Hepatocyte (in vitro differentiated cells): ENCODE measurements around the gene DPH2. TPM values are rescaled to one million over a fixed set of nuclear protein-coding genes. Genes with fewer than 3 reads are reported as not detected.
A peak's percentile ranks its signal among the peaks of the same experiment; 100 is the strongest.

Experiments
- DNase-seq: peaks from one replicate; pipeline ENCODE4 v3.0.0-alpha.2; 2016; ENCODE audit warnings: low spot score
- H2AFZ ChIP-seq: fragments of 200-600 bp; sonication (generic); 2 replicates; pipeline ENCODE4 v1.6.0; 2016; ENCODE audit warnings: antibody characterized with exemption, mild to moderate bottlenecking
- H3K27ac ChIP-seq: fragments of 200-600 bp; sonication (generic); 2 replicates; pipeline ENCODE4 v1.5.1; 2016; ENCODE audit warnings: mild to moderate bottlenecking
- H3K27me3 ChIP-seq: fragments of 200-600 bp; sonication (generic); 2 replicates; pipeline ENCODE4 v1.6.1; 2016
- H3K36me3 ChIP-seq: fragments of 200-600 bp; sonication (generic); replicated peaks from 2 replicates; pipeline ENCODE4 v1.5.1; 2016; ENCODE audit warnings: low read depth; ENCODE audit not compliant: insufficient read depth
- H3K4me1 ChIP-seq: fragments of 200-600 bp; sonication (generic); 2 replicates; pipeline ENCODE4 v1.5.1; 2016; ENCODE audit warnings: mild to moderate bottlenecking, moderate library complexity; ENCODE audit not compliant: insufficient read depth
- H3K4me2 ChIP-seq: fragments of 200-600 bp; sonication (generic); 2 replicates; pipeline ENCODE4 v1.6.0; 2016
- H3K4me3 ChIP-seq: fragments of 200-600 bp; sonication (generic); 2 replicates; pipeline ENCODE4 v1.5.1; 2016; ENCODE audit warnings: mild to moderate bottlenecking
- H3K79me2 ChIP-seq: fragments of 200-600 bp; sonication (generic); 2 replicates; pipeline ENCODE4 v1.6.0; 2017; ENCODE audit warnings: mild to moderate bottlenecking
- H3K9me2 ChIP-seq: fragments of 200-600 bp; sonication (generic); replicated peaks from 2 replicates; pipeline ENCODE4 v1.6.0; 2017; ENCODE audit warnings: mild to moderate bottlenecking; ENCODE audit not compliant: insufficient read depth
- H3K9me3 ChIP-seq: fragments of 200-600 bp; sonication (generic); 2 replicates; pipeline ENCODE4 v1.5.1; 2016; ENCODE audit warnings: low read depth, mild to moderate bottlenecking
- H4K20me1 ChIP-seq: fragments of 200-600 bp; sonication (generic); 2 replicates; pipeline ENCODE4 v1.6.0; 2016; ENCODE audit warnings: mild to moderate bottlenecking; ENCODE audit not compliant: insufficient read depth, poor library complexity, severe bottlenecking
- EZH2 ChIP-seq: fragments of 200-600 bp; sonication (generic); IDR thresholded peaks from 2 replicates; pipeline ENCODE4 v1.6.1; 2016; ENCODE audit warnings: antibody characterized with exemption, mild to moderate bottlenecking, borderline replicate concordance
- EZH2phosphoT487 ChIP-seq: fragments of 200-600 bp; sonication (generic); IDR thresholded peaks from one replicate; pipeline ENCODE4 v1.6.1; 2018; ENCODE audit warnings: antibody characterized with exemption, mild to moderate bottlenecking, low read depth, moderate library complexity; ENCODE audit not compliant: unreplicated experiment, severe bottlenecking
- WGBS: methylation state at CpG from one replicate; pipeline ENCODE4 v1.1.6; 2016; ENCODE audit warnings: low lambda C conversion rate; ENCODE audit errors: missing lambda C conversion rate; 5-methylcytosine and 5-hydroxymethylcytosine counted together
- polyA plus RNA-seq: library from polyadenylated mRNA; unstranded; fragments of >200 nt; fragmentation: Nextera tagmentation; extraction: Ambion mirVana; gene quantifications from 2 replicates; pipeline ENCODE4 v1.2.1, GENCODE V29; 2016
- total RNA-seq: library from RNA; depleted of rRNA; stranded (reverse); fragments of >200 nt; gene quantifications from 2 replicates; pipeline ENCODE4 v1.2.3, GENCODE V29; 2014
- TF ChIP-seq, protein P1 (sequence below): fragments of 200-600 bp; sonication (generic); IDR thresholded peaks from 2 replicates; pipeline ENCODE4 v1.5.1; 2016; ENCODE audit warnings: antibody characterized with exemption, mild to moderate bottlenecking; ENCODE audit not compliant: poor library complexity

Gene DPH2
- total and polyA plus RNA-seq, 2 experiments from 2014 or later: 18.6 to 21.5 TPM

DNA sequence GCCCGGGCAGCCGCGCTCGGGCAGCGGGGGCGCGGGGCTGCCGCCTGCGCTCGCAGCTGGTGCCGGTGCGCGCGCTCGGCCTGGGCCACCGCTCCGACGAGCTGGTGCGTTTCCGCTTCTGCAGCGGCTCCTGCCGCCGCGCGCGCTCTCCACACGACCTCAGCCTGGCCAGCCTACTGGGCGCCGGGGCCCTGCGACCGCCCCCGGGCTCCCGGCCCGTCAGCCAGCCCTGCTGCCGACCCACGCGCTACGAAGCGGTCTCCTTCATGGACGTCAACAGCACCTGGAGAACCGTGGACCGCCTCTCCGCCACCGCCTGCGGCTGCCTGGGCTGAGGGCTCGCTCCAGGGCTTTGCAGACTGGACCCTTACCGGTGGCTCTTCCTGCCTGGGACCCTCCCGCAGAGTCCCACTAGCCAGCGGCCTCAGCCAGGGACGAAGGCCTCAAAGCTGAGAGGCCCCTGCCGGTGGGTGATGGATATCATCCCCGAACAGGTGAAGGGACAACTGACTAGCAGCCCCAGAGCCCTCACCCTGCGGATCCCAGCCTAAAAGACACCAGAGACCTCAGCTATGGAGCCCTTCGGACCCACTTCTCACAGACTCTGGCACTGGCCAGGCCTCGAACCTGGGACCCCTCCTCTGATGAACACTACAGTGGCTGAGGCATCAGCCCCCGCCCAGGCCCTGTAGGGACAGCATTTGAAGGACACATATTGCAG is 33.2 kb upstream of the DPH2 start:
- no peaks in the 10 kb centered on the region for H3K36me3 ChIP-seq
- H3K9me3 ChIP-seq: no peaks in the 10 kb centered on the region
- no peaks in the 10 kb centered on the region for H3K9me2 ChIP-seq
- DNase-seq: peak; percentile 72
- peaks cover 25% of the 10 kb centered on the region for H3K4me1 ChIP-seq
- H2AFZ ChIP-seq: peak overlapping the region; percentile 31
- H3K27ac ChIP-seq: no peak overlapping the region
- no peaks in the 10 kb centered on the region for H4K20me1 ChIP-seq
- H3K27me3 ChIP-seq: peaks cover 14% of the 10 kb centered on the region
- peak overlapping the region; percentile 26 for H3K4me3 ChIP-seq
- WGBS: 17% methylated on average over 29 of the region's 56 CpGs
- TF ChIP-seq, protein P1, sequence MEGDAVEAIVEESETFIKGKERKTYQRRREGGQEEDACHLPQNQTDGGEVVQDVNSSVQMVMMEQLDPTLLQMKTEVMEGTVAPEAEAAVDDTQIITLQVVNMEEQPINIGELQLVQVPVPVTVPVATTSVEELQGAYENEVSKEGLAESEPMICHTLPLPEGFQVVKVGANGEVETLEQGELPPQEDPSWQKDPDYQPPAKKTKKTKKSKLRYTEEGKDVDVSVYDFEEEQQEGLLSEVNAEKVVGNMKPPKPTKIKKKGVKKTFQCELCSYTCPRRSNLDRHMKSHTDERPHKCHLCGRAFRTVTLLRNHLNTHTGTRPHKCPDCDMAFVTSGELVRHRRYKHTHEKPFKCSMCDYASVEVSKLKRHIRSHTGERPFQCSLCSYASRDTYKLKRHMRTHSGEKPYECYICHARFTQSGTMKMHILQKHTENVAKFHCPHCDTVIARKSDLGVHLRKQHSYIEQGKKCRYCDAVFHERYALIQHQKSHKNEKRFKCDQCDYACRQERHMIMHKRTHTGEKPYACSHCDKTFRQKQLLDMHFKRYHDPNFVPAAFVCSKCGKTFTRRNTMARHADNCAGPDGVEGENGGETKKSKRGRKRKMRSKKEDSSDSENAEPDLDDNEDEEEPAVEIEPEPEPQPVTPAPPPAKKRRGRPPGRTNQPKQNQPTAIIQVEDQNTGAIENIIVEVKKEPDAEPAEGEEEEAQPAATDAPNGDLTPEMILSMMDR: no peak
- TF ChIP-seq EZH2phosphoT487: no peak
- TF ChIP-seq EZH2: no peak
- no peaks in the 10 kb centered on the region for H3K79me2 ChIP-seq
- H3K4me2 ChIP-seq: peak overlapping the region; percentile 94

DNA sequence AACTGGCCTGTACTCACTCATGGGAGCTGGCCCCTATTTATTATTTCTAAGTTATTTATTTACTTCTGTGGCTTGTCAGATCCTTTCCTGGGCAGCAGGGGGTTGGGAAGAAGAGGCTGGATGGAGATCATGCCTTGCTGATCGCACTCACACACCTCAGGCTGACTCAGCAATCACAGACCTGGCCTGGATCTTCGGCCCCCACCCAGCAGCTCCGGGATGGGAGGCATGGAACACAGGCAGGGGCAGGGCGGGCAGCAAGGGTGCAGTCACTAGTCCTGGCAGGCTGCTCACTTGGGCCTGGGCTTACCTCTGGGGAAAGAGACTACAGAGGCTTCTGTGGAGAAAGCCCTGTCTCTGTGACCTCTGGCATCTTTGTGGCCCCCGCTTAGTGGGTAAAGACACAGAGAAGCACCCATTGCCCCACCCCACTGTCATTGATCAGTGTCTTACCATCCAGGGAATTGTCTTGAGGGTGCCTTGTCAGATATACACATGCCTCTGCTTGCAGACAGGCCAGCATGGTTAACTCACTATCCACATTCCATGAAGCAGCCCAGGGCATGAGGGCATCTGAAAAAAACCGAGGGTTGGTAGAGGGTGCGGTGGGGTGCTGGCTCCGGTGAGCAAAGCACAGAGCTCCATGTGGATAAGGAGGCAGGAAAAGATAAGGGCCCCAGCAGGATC is 32.5 kb upstream of the DPH2 start:
- Histone ChIP-seq H3K4me1 (peaks cover 25% of the 10 kb centered on the region), H3K9me3 (no peaks in the 10 kb centered on the region), H3K4me3 (no peak overlapping the region), H3K4me2 (peak overlapping the region; percentile 94), H3K36me3 (no peaks in the 10 kb centered on the region), H4K20me1 (no peaks in the 10 kb centered on the region), H3K79me2 (no peaks in the 10 kb centered on the region), H3K27me3 (peaks cover 10% of the 10 kb centered on the region), H3K9me2 (no peaks in the 10 kb centered on the region), H2AFZ (no peak overlapping the region), H3K27ac (no peak overlapping the region)
- TF ChIP-seq EZH2 (no peak), EZH2phosphoT487 (no peak)
- TF ChIP-seq, protein P1: no peak
- WGBS: 87% methylated on average over 8 of the region's 8 CpGs
- no peak for DNase-seq

DNA sequence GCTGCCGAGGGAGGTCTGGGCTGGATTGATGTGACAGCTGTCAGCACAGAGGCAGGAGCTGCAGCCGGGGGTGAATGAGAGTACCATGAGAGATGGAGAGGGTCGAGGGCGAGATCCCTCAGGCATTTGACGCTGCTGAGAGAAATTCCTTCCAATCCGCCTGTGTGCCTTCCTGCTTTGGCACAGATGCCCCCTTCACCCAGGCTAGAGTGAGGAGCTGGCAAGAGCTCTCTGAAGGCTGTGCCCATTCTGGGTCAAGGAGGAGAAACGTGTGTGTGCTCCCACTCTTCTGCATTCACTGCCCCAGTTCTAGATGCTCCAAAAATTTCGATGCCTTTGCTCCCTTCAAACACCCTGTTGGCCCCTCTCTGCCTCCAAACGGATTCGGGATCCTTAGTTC is 31.4 kb upstream of the DPH2 start:
- peaks cover 5% of the 10 kb centered on the region for H3K27me3 ChIP-seq
- no peak overlapping the region for H2AFZ ChIP-seq
- TF ChIP-seq EZH2: no peak
- no peak for TF ChIP-seq EZH2phosphoT487
- TF ChIP-seq, protein P1: no peak
- 78% methylated on average over 10 of the region's 10 CpGs for WGBS
- H3K27ac ChIP-seq: no peak overlapping the region
- H3K4me2 ChIP-seq: no peak overlapping the region
- H3K4me1 ChIP-seq: peaks cover 19% of the 10 kb centered on the region
- H3K4me3 ChIP-seq: no peak overlapping the region
- no peaks in the 10 kb centered on the region for H3K9me3 ChIP-seq
- DNase-seq: no peak
- no peaks in the 10 kb centered on the region for H3K36me3 ChIP-seq
- no peaks in the 10 kb centered on the region for H3K9me2 ChIP-seq
- no peaks in the 10 kb centered on the region for H3K79me2 ChIP-seq
- no peaks in the 10 kb centered on the region for H4K20me1 ChIP-seq
